IMR-90 (cell line): ENCODE data around the gene EMC9. TPM values are rescaled to one million over a fixed set of nuclear protein-coding genes. Genes with fewer than 3 reads are reported as not detected.

ENCODE experiments used
- ATAC-seq: fragments of 200-7000 bp; cut with Tn5 transposase; 2 replicates; pipeline ENCODE4 v1.9.1; 2020; ENCODE audit warnings: low read depth, mild to moderate bottlenecking, moderate library complexity
- BruUV-seq: library from RNA; stranded (reverse); fragments of 400-500 nt; replicated peaks from 2 replicates; lab custom pipeline; 2021; lab: Mats Ljungman, UMichigan
- CTCF ChIA-PET: fragments of 300-600 bp; formaldehyde crosslinking; extraction: SDS; loops from one replicate; lab custom pipeline; 2021; ENCODE audit warnings: antibody characterized with exemption; lab: Yijun Ruan, JAX
- POLR2A ChIA-PET: fragments of 300-600 bp; sonication (Branson Sonifier 250); formaldehyde crosslinking; loops from one replicate; lab custom pipeline; 2022; ENCODE audit warnings: antibody characterized with exemption; ENCODE audit not compliant: unreplicated experiment; lab: Charles Lee
- DNase-seq: peaks from one replicate; pipeline ENCODE4 v3.0.0; 2013
- H2AFZ ChIP-seq: replicated peaks from 2 replicates; pipeline ENCODE3; 2013; ENCODE audit warnings: low read length, mild to moderate bottlenecking; ENCODE audit not compliant: poor library complexity
- H2AK5ac ChIP-seq: 2 replicates; pipeline ENCODE4 v1.6.1; 2013; ENCODE audit warnings: low read depth, low read length, inconsistent platforms
- H2AK9ac ChIP-seq: replicated peaks from 2 replicates; pipeline ENCODE3; 2013; ENCODE audit warnings: mild to moderate bottlenecking, low read depth, low read length, moderate library complexity; ENCODE audit not compliant: poor library complexity
- H2BK120ac ChIP-seq: 2 replicates; pipeline ENCODE4 v1.6.1; 2013; ENCODE audit warnings: low read depth, low read length, inconsistent platforms
- H2BK15ac ChIP-seq: 3 replicates; pipeline ENCODE4 v1.6.1; 2013; ENCODE audit warnings: low read depth, low read length, inconsistent platforms
- H2BK20ac ChIP-seq: 2 replicates; pipeline ENCODE4 v1.6.1; 2013; ENCODE audit warnings: low read depth, mild to moderate bottlenecking, inconsistent platforms, low read length, moderate library complexity
- H2BK5ac ChIP-seq: 2 replicates; pipeline ENCODE4 v1.6.1; 2013; ENCODE audit warnings: mild to moderate bottlenecking, low read depth, low read length, inconsistent platforms; ENCODE audit not compliant: poor library complexity, severe bottlenecking
- H3K14ac ChIP-seq: replicated peaks from 2 replicates; pipeline ENCODE4 v1.6.1; 2013; ENCODE audit warnings: low read depth, low read length, inconsistent platforms
- H3K18ac ChIP-seq: 2 replicates; pipeline ENCODE4 v1.6.1; 2013; ENCODE audit warnings: low read depth, low read length, control low read depth
- H3K23ac ChIP-seq: 2 replicates; pipeline ENCODE4 v1.6.1; 2013; ENCODE audit warnings: low read depth, low read length, inconsistent platforms
- H3K27ac ChIP-seq: 2 replicates; pipeline ENCODE4 v1.5.1; 2013; ENCODE audit warnings: mild to moderate bottlenecking, control low read depth, low read length; ENCODE audit not compliant: insufficient read depth
- H3K27me3 ChIP-seq: 2 replicates; pipeline ENCODE4 v1.6.1; 2013; ENCODE audit warnings: low read length; ENCODE audit not compliant: control insufficient read depth, insufficient read depth
- H3K36me3 ChIP-seq: 2 replicates; pipeline ENCODE4 v1.6.1; 2013; ENCODE audit warnings: low read length, mixed read lengths; ENCODE audit not compliant: control insufficient read depth, insufficient read depth
- H3K4ac ChIP-seq: 2 replicates; pipeline ENCODE4 v1.6.1; 2013; ENCODE audit warnings: low read depth, low read length, inconsistent platforms
- H3K4me1 ChIP-seq: 2 replicates; pipeline ENCODE4 v1.6.1; 2013; ENCODE audit warnings: low read length, mixed read lengths; ENCODE audit not compliant: control insufficient read depth, insufficient read depth
- H3K4me2 ChIP-seq: 2 replicates; pipeline ENCODE4 v1.6.1; 2013; ENCODE audit warnings: low read depth, mild to moderate bottlenecking, control low read depth, low read length, moderate library complexity
- H3K4me3 ChIP-seq: 2 replicates; pipeline ENCODE4 v1.5.1; 2013; ENCODE audit warnings: low read depth, mild to moderate bottlenecking, control low read depth, low read length, moderate library complexity; ENCODE audit not compliant: insufficient read depth
- H3K56ac ChIP-seq: 2 replicates; pipeline ENCODE4 v1.6.1; 2013; ENCODE audit warnings: low read length, inconsistent platforms; ENCODE audit not compliant: insufficient read depth; ENCODE audit errors: extremely low read depth
- H3K79me1 ChIP-seq, 2 experiments: 2 replicates each; pipeline ENCODE4 v1.6.1; 2013; ENCODE audit warnings: low read length in 2 of 2, inconsistent platforms in 1 of 2, low read depth in 1 of 2
- H3K9ac ChIP-seq: 2 replicates; pipeline ENCODE4 v1.6.1; 2013; ENCODE audit warnings: low read depth, low read length, control low read depth
- H3K9me1 ChIP-seq: 2 replicates; pipeline ENCODE4 v1.6.1; 2013; ENCODE audit warnings: low read length, inconsistent platforms; ENCODE audit not compliant: insufficient read depth
- H3K9me3 ChIP-seq: 2 replicates; pipeline ENCODE4 v1.6.1; 2013; ENCODE audit warnings: low read length; ENCODE audit not compliant: control insufficient read depth, insufficient read depth
- H4K20me1 ChIP-seq: 2 replicates; pipeline ENCODE4 v1.6.1; 2013; ENCODE audit warnings: low read length, inconsistent platforms; ENCODE audit not compliant: insufficient read depth
- H4K5ac ChIP-seq: 2 replicates; pipeline ENCODE4 v1.6.1; 2013; ENCODE audit warnings: mild to moderate bottlenecking, low read depth, low read length, control low read depth
- H4K8ac ChIP-seq, 2 experiments: 2 replicates each; pipeline ENCODE4 v1.6.1; 2013; ENCODE audit warnings: low read depth in 2 of 2, low read length in 2 of 2, control low read depth in 1 of 2, inconsistent platforms in 1 of 2
- H4K91ac ChIP-seq: 2 replicates; pipeline ENCODE4 v1.6.1; 2013; ENCODE audit warnings: low read depth, low read length, inconsistent platforms; ENCODE audit not compliant: insufficient read depth
- BHLHE40 ChIP-seq: fragments of 150-350 bp; IDR thresholded peaks from 2 replicates; pipeline ENCODE4 v1.6.1; 2016; ENCODE audit warnings: mild to moderate bottlenecking, low read depth, low read length
- FOS ChIP-seq: fragments of 150-350 bp; IDR thresholded peaks from 2 replicates; pipeline ENCODE4 v1.6.1; 2016; ENCODE audit warnings: low read depth, low read length
- MAFK ChIP-seq: IDR thresholded peaks from 2 replicates; pipeline ENCODE4 v1.6.1; 2012; ENCODE audit warnings: low read depth, low read length, improper control_type of control experiment
- MAZ ChIP-seq: IDR thresholded peaks from 2 replicates; pipeline ENCODE4 v1.6.1; 2012; ENCODE audit warnings: low read depth, mild to moderate bottlenecking, low read length, improper control_type of control experiment, moderate library complexity, borderline replicate concordance
- NFE2L2 ChIP-seq: fragments of 150-350 bp; IDR thresholded peaks from 2 replicates; pipeline ENCODE4 v1.6.1; 2016; ENCODE audit warnings: low read depth, mild to moderate bottlenecking, low read length
- POLR2A ChIP-seq: IDR thresholded peaks from 2 replicates; pipeline ENCODE4 v1.6.1; 2012; ENCODE audit warnings: mild to moderate bottlenecking, low read depth, low read length
- RCOR1 ChIP-seq: IDR thresholded peaks from 2 replicates; pipeline ENCODE4 v1.6.1; 2012; ENCODE audit warnings: mild to moderate bottlenecking, low read length, improper control_type of control experiment; ENCODE audit not compliant: insufficient replicate concordance
- RFX5 ChIP-seq: IDR thresholded peaks from 2 replicates; pipeline ENCODE4 v1.8.0; 2012; ENCODE audit warnings: low read depth, mild to moderate bottlenecking, low read length, moderate library complexity
- SMC3 ChIP-seq: fragments of 150-350 bp; IDR thresholded peaks from 2 replicates; pipeline ENCODE4 v1.6.1; 2016; ENCODE audit warnings: low read depth, mild to moderate bottlenecking, antibody characterized with exemption, low read length, moderate library complexity
- WGBS, 2 experiments: methylation state at CpG; one replicate each; pipeline versions ENCODE4 v1.1.5 to v1.1.7; 2013; ENCODE audit warnings: missing lambda C conversion rate in 2 of 2; ENCODE audit not compliant: insufficient read length in 1 of 2; ENCODE audit errors: extremely low coverage in 2 of 2; 5-methylcytosine and 5-hydroxymethylcytosine counted together
- dilution Hi-C: fragments of 300-500 bp; cut with HindIII; formaldehyde crosslinking; loops from one replicate; pipeline ENCODE4 v1.14.3; 2018; ENCODE audit warnings: low sequenced_read_pairs; ENCODE audit not compliant: unreplicated experiment
- in situ Hi-C: fragments of 300-500 bp; cut with MboI; formaldehyde crosslinking; loops from 3 replicates; pipeline ENCODE4 v1.14.3; 2019; ENCODE audit warnings: low sequenced_read_pairs, inconsistent platforms, mixed read lengths
- intact Hi-C: fragments of 100-400 bp; cut with micrococcal nuclease; formaldehyde crosslinking; loops from 2 replicates; pipeline ENCODE4 v1.10.0; 2022
- polyA plus RNA-seq, 3 experiments: library from polyadenylated mRNA; depleted of rRNA; stranded (reverse); fragments of >200 nt; gene quantifications; 2 replicates each; pipeline ENCODE4 v1.2.3, GENCODE V29; 2012; ENCODE audit warnings: low replicate concordance in 1 of 3
- total RNA-seq: library from RNA; depleted of rRNA; stranded (reverse); fragments of >200 nt; gene quantifications from 2 replicates; pipeline ENCODE4 v1.2.3, GENCODE V29; 2012
- TF ChIP-seq, protein P1 (sequence below): conservative IDR thresholded peaks from 2 replicates; pipeline ENCODE4 v1.5.1; 2012; ENCODE audit warnings: mild to moderate bottlenecking, low read depth, low read length, improper control_type of control experiment
- TF ChIP-seq, protein P2 (sequence below): fragments of 150-350 bp; IDR thresholded peaks from 2 replicates; pipeline ENCODE4 v1.6.1; 2016; ENCODE audit warnings: low read depth, mild to moderate bottlenecking, low read length, moderate library complexity, borderline replicate concordance

The EMC9 gene
- total and polyA plus RNA-seq, 2 of the 4 experiments (the other 2 are of a cell fraction): 15.1 to 19.2 TPM

DNA sequence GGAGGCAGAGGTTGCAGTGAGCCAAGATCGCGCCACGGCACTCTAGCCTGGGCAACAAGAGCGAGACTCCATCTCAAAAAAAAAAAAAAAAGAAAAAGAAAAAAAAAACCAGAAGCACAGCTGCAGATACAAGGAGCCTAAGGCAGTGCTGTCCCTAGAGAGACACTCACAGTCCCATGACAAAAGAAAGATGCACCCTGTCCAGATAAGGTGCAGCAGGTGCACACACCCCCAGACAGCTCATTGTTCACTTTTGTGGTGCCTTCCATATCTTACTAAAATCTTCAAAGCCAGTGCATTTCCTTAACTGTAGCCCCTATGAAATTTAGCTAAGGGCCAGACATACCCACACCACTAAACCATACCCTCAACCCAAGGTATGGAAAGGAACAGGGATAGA, 19.0 kb downstream of the EMC9 start:
- Histone ChIP-seq H3K4me1 (no peaks in the 10 kb centered on the region), H3K56ac (no peak overlapping the region), H3K4ac (no peak overlapping the region), H2BK20ac (no peak overlapping the region), H3K27ac (no peak overlapping the region), H4K20me1 (no peaks in the 10 kb centered on the region), H2BK5ac (no peak overlapping the region), H2BK120ac (no peak overlapping the region), H3K79me1 (no peaks in the 10 kb centered on the region), H3K4me3 (no peak overlapping the region), H4K91ac (no peak overlapping the region), H3K18ac (no peak overlapping the region), H4K5ac (no peak overlapping the region), H3K23ac (no peak overlapping the region), H2AK5ac (no peak overlapping the region), H2AK9ac (no peak overlapping the region), H4K8ac (no peak overlapping the region), H2BK15ac (no peak overlapping the region), H3K36me3 (peaks cover 33% of the 10 kb centered on the region), H3K27me3 (no peaks in the 10 kb centered on the region), H3K4me2 (no peak overlapping the region), H3K9me1 (no peaks in the 10 kb centered on the region), H3K9me3 (no peaks in the 10 kb centered on the region), H3K14ac (no peak overlapping the region), H3K9ac (no peak overlapping the region), H2AFZ (no peak overlapping the region)
- TF ChIP-seq, protein P1, sequence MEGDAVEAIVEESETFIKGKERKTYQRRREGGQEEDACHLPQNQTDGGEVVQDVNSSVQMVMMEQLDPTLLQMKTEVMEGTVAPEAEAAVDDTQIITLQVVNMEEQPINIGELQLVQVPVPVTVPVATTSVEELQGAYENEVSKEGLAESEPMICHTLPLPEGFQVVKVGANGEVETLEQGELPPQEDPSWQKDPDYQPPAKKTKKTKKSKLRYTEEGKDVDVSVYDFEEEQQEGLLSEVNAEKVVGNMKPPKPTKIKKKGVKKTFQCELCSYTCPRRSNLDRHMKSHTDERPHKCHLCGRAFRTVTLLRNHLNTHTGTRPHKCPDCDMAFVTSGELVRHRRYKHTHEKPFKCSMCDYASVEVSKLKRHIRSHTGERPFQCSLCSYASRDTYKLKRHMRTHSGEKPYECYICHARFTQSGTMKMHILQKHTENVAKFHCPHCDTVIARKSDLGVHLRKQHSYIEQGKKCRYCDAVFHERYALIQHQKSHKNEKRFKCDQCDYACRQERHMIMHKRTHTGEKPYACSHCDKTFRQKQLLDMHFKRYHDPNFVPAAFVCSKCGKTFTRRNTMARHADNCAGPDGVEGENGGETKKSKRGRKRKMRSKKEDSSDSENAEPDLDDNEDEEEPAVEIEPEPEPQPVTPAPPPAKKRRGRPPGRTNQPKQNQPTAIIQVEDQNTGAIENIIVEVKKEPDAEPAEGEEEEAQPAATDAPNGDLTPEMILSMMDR: no peak
- TF ChIP-seq NFE2L2 (no peak), BHLHE40 (no peak), MAZ (no peak), POLR2A (no peak), RFX5 (no peak), FOS (no peak), MAFK (no peak), SMC3 (no peak), RCOR1 (no peak)
- TF ChIP-seq, protein P2, sequence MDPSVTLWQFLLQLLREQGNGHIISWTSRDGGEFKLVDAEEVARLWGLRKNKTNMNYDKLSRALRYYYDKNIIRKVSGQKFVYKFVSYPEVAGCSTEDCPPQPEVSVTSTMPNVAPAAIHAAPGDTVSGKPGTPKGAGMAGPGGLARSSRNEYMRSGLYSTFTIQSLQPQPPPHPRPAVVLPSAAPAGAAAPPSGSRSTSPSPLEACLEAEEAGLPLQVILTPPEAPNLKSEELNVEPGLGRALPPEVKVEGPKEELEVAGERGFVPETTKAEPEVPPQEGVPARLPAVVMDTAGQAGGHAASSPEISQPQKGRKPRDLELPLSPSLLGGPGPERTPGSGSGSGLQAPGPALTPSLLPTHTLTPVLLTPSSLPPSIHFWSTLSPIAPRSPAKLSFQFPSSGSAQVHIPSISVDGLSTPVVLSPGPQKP: no peak
- ATAC-seq: no peak
- CTCF ChIA-PET: no interaction called here
- 92% methylated on average over 4 of the region's 4 CpGs; no CpG with 5 or more reads in 1 of the 2 experiments for WGBS, 2 experiments
- no peak for DNase-seq
- intact Hi-C loops: no loop called here
- POLR2A ChIA-PET: no interaction called here
- in situ Hi-C loops: no loop called here
- dilution Hi-C loops: no loop called here
- no TSS peak for BruUV-seq
